Loucy (cell line): ENCODE results near the gene OR4D10.

Source experiments
- H2AFZ ChIP-seq: fragments of 200-600 bp; sonication (generic); 2 replicates; pipeline ENCODE4 v1.6.0; 2016; ENCODE audit warnings: antibody characterized with exemption, mild to moderate bottlenecking, low read length, moderate library complexity
- H3F3A ChIP-seq: fragments of 200-600 bp; 2 replicates; pipeline ENCODE4 v1.6.0; 2016; ENCODE audit warnings: antibody characterized with exemption, low read depth, mild to moderate bottlenecking
- H3K27me3 ChIP-seq: fragments of 200-600 bp; sonication (generic); 2 replicates; pipeline ENCODE4 v1.6.1; 2014; ENCODE audit warnings: low read length, mild to moderate bottlenecking; ENCODE audit not compliant: insufficient read depth, poor library complexity, severe bottlenecking
- H3K36me3 ChIP-seq: fragments of 200-600 bp; sonication (generic); 2 replicates; pipeline ENCODE4 v1.6.1; 2016; ENCODE audit warnings: low read length; ENCODE audit not compliant: insufficient read depth
- H3K4me1 ChIP-seq: fragments of 200-600 bp; sonication (generic); 2 replicates; pipeline ENCODE4 v1.5.1; 2014; ENCODE audit warnings: low read length, mild to moderate bottlenecking; ENCODE audit not compliant: insufficient read depth, poor library complexity, severe bottlenecking
- H3K4me2 ChIP-seq: fragments of 200-600 bp; sonication (generic); 2 replicates; pipeline ENCODE4 v1.6.0; 2014; ENCODE audit warnings: antibody characterized with exemption, low read length, low read depth, mild to moderate bottlenecking; ENCODE audit not compliant: poor library complexity, severe bottlenecking
- H3K4me3 ChIP-seq: fragments of 200-600 bp; sonication (generic); 2 replicates; pipeline ENCODE4 v1.5.1; 2014; ENCODE audit warnings: low read length, mild to moderate bottlenecking, mixed read lengths; ENCODE audit not compliant: poor library complexity, severe bottlenecking
- H3K79me2 ChIP-seq: fragments of 200-600 bp; sonication (generic); 2 replicates; pipeline ENCODE4 v1.6.1; 2014; ENCODE audit warnings: low read length; ENCODE audit not compliant: insufficient read depth
- H3K9ac ChIP-seq: fragments of 200-600 bp; sonication (generic); 2 replicates; pipeline ENCODE4 v1.6.0; 2014; ENCODE audit warnings: mild to moderate bottlenecking, low read depth, low read length, moderate library complexity; ENCODE audit not compliant: poor library complexity, severe bottlenecking
- H3K9me2 ChIP-seq: fragments of 200-600 bp; sonication (generic); replicated peaks from 2 replicates; pipeline ENCODE4 v1.6.1; 2016; ENCODE audit warnings: low read depth, low read length, mixed read lengths
- H3K9me3 ChIP-seq: fragments of 200-600 bp; sonication (generic); 2 replicates; pipeline ENCODE4 v1.6.1; 2014; ENCODE audit warnings: mild to moderate bottlenecking, antibody characterized with exemption, low read length, low read depth; ENCODE audit not compliant: insufficient read depth
- H4K20me1 ChIP-seq: fragments of 200-600 bp; sonication (generic); 2 replicates; pipeline ENCODE4 v1.6.0; 2014; ENCODE audit warnings: antibody characterized with exemption, low read length, mild to moderate bottlenecking; ENCODE audit not compliant: insufficient read depth, poor library complexity, severe bottlenecking
- EZH2phosphoT487 ChIP-seq: fragments of 200-600 bp; IDR thresholded peaks from 2 replicates; pipeline ENCODE4 v1.6.1; 2018; ENCODE audit warnings: antibody characterized with exemption, mild to moderate bottlenecking, moderate library complexity, borderline replicate concordance
- TF ChIP-seq, protein P1 (sequence below): fragments of 200-600 bp; sonication (generic); conservative IDR thresholded peaks from 2 replicates; pipeline ENCODE4 v1.5.1; 2014; ENCODE audit warnings: mild to moderate bottlenecking, antibody characterized with exemption, low read length

Gene OR4D10

DNA sequence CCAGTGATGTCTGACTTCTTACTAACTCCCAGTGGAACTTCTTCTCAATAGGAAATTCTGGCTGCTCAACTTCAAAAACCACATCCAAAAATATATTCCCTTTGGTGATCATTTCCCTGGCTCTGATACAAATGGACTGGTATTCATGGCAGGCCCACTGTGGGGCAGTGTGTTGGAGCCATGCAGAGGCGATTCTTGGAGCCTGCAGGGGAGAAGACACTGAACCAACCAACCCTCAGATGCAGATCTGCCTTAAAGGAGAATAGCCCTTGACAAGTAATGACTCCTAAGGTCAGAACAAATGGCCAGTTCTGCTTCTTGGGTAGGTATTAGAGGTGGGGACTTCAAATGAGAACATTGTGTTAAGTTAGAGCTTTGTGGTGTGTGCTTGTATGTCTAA, 50.4 kb downstream of the OR4D10 start:
- Histone ChIP-seq H4K20me1 (no peaks in the 10 kb centered on the region), H3K9ac (no peak overlapping the region), H3K79me2 (no peaks in the 10 kb centered on the region), H3K9me3 (no peaks in the 10 kb centered on the region), H3F3A (no peaks in the 10 kb centered on the region), H3K4me3 (no peak overlapping the region), H3K9me2 (no peaks in the 10 kb centered on the region), H3K4me2 (no peak overlapping the region), H3K36me3 (no peaks in the 10 kb centered on the region), H2AFZ (peak overlapping the region; percentile 49), H3K4me1 (peaks cover 5% of the 10 kb centered on the region), H3K27me3 (no peaks in the 10 kb centered on the region)
- no peak for TF ChIP-seq EZH2phosphoT487
- TF ChIP-seq, protein P1, sequence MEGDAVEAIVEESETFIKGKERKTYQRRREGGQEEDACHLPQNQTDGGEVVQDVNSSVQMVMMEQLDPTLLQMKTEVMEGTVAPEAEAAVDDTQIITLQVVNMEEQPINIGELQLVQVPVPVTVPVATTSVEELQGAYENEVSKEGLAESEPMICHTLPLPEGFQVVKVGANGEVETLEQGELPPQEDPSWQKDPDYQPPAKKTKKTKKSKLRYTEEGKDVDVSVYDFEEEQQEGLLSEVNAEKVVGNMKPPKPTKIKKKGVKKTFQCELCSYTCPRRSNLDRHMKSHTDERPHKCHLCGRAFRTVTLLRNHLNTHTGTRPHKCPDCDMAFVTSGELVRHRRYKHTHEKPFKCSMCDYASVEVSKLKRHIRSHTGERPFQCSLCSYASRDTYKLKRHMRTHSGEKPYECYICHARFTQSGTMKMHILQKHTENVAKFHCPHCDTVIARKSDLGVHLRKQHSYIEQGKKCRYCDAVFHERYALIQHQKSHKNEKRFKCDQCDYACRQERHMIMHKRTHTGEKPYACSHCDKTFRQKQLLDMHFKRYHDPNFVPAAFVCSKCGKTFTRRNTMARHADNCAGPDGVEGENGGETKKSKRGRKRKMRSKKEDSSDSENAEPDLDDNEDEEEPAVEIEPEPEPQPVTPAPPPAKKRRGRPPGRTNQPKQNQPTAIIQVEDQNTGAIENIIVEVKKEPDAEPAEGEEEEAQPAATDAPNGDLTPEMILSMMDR: peak; percentile 66

GRCh38 chr11:59528711-59529110, 55.6 kb downstream of the OR4D10 start:
- Histone ChIP-seq H3K36me3 (no peaks in the 10 kb centered on the region), H3K27me3 (no peaks in the 10 kb centered on the region), H4K20me1 (no peaks in the 10 kb centered on the region), H3K9ac (no peak overlapping the region), H3K4me1 (no peaks in the 10 kb centered on the region), H3K9me2 (no peaks in the 10 kb centered on the region), H3F3A (no peaks in the 10 kb centered on the region), H3K79me2 (no peaks in the 10 kb centered on the region), H3K4me2 (no peak overlapping the region), H3K4me3 (no peak overlapping the region), H3K9me3 (no peaks in the 10 kb centered on the region), H2AFZ (peak overlapping the region; percentile 55; the same call in 1 of the 2 replicates)
- TF ChIP-seq EZH2phosphoT487: no peak
- TF ChIP-seq, protein P1: no peak
